HG02623 (cell line): ENCODE results near the gene SETD1A.
"Not testable (repeated sequence)": the region's sequence is repeated elsewhere in the genome, so short reads cannot be mapped to it uniquely, and the experiment has no call there.

ENCODE experiments used
- ATAC-seq: cut with Tn5 transposase; IDR thresholded peaks from one replicate; pipeline ENCODE4 v1.9.1; 2021; ENCODE audit warnings: moderate library complexity; ENCODE audit not compliant: unreplicated experiment

The SETD1A gene

DNA sequence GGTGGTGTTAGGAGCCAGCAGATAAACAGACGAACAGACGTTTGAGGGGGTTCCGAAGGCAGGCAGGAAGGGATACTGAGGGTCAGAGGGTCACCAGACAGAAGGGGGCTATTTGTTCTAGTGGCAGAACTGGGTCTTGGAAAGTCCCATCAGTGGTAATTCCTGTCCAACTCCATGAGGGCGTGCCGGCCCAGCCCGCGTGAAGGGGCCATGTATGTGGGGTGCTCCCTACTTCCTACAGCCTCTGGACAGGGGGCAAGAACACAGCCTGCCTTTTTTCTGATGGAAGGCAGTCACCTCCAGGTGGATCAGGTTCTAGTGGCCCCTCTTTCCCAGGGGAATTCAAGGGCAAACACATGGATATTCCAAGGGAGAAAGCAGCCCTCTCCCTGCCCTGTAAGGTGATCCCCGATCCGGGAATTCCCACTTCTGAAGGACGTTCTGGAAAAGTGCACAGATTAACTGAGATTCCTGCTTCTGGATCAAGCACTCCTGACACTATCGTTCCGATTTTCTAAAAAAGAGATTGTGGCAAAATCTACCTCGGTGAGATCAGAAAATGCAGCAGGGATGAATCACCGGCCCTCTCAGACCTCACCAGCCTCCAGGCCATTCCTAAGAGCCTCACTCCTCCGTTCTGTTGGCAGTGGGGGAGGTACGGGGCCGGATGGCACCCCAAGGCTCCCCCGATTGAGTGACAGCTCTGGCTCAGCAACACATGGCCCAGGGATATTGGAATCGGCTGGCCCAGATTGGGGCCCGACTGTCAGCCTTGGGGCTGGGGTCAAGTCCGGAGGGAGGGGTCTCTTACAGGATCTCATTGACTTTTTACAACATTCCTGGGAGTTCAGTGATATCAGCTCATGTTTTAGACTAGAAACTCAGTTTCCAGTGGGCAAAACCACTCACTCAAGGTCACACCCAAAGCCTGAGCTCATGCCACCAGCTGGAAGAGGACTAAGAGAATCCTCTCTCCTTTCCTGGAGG is 40.5 kb downstream of the SETD1A start:
- ATAC-seq: no peak

- ATAC-seq: no peak
These were observed 41.6 kb downstream of the SETD1A start for GRCh38 chr16:30998852-30999761.

- ATAC-seq: no peak
These were observed 43.3 kb downstream of the SETD1A start for GRCh38 chr16:31000671-31001382.

DNA sequence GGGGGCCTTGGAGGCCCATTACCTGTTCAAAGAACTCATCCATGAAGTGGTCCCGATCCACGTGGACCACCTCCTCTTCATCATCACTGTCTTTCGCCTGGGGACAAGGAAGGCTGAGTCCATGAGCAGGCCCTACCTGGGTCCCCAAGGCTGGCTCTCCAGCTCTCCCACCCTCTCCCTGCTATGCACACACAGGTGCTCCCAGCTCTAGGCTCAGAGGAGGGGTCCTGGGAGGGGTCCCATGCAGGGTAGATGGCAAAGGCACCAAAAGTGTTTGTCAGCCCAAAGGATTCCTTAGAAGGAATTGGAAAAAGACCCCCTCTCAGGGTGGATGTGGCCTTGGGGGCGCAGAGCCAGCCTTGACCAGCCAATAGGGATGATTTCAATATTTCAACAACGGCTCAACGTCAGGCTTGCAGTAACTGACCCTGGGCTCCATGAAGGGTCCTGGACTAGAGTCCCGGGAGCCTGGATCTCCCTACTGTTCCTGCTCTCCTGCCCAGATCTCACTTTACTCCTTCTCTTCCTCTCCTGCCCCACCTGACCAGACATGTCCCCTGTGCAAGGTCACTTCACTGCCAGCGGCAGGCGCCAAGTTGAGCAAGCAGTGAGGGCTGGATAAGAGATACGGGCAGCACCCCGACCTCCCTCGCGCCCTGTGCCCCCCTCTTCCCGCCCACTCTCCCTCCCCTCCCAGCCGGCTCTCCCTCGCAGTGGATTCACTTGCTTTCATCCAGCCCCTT is 44.1 kb downstream of the SETD1A start:
- ATAC-seq: no peak

DNA sequence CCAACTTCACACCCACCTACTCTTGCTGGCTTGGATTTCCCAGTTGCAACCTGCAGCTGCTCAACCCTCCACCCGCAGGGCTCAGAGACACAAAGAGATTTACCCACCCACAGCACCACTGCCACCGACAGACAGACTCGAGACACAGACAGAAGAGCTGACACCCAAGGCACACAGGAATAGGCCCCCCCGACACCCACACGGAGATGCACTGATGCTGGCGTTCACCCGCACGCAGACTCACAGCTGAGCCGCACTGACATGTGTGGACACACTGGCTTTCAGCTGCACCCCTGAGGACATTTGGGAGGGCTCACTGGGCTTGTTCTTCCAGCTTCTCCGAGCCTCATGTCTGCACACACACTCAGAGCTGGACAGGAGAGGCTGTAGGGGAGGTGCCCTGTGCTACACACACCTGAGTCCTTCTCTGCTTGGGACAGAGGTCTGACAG is 44.7 kb downstream of the SETD1A start:
- ATAC-seq: no peak

- ATAC-seq: no peak
These were observed 45.3 kb downstream of the SETD1A start for GRCh38 chr16:31002862-31003341.

DNA sequence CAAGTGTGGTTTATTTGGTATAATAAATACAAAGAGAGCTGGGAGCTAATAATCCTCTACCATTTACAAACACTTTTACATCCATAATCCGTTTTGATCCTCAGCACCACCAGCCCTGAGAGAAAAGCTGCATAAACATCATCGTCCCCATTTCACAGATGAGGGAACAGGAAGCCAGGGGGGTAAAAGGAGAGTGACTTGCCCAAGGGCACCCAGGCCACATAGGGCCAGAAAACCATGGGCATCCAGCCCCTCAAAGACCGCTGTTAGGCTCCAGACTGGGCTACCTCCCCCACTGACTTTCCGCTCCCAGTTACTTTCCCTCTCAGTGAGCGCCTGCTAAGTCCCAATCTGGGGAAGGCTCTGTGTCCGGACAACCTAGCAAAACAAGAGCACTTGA is 46.2 kb downstream of the SETD1A start:
- no peak for ATAC-seq

- no peak for ATAC-seq
These were observed 47.1 kb downstream of the SETD1A start for GRCh38 chr16:31004658-31005057.

DNA sequence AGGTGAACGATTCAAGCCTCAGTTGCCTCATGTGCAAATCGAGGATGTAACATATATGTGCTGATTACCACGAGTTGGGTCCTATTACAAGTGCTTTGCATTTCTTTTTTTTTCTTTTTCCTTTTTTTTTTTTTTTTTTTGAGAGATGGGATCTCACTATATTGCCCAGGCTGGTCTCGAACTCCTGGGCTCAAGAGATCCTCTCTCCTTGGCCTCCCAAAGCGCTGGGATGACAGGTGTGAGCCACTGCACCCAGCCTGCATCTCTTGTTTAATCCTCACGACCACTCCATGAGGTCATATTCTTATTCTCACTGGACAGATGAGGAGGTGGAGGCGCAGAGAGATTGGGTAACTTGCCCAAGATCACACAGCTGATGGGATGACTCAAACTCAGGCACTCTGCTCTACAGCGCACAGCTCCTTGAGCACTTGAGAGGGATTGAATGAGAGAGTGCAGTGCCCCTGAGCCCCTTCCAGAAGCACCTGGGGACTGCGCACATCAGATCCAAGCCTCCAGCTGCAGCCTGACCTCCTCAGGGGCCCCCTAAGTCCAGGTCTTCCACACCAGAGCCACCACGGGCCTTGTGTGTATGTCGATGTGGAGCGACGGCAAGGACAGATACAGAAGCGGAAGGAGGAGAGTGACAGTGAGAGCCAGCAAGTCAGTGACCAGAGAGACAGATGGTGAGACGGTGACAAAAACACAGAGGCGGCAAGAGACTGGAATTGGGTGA is 48.0 kb downstream of the SETD1A start:
- ATAC-seq: no peak

GRCh38 chr16:31006086-31006385 is 48.5 kb downstream of the SETD1A start:
- ATAC-seq: no peak

GRCh38 chr16:31006589-31006988 is 49.0 kb downstream of the SETD1A start:
- ATAC-seq: no peak

GRCh38 chr16:31007684-31008083 is 50.1 kb downstream of the SETD1A start:
- ATAC-seq: no peak

- ATAC-seq: no peak
These were observed 50.6 kb downstream of the SETD1A start for GRCh38 chr16:31008149-31008548.

GRCh38 chr16:31008551-31008950 is 51.0 kb downstream of the SETD1A start:
- no peak for ATAC-seq

DNA sequence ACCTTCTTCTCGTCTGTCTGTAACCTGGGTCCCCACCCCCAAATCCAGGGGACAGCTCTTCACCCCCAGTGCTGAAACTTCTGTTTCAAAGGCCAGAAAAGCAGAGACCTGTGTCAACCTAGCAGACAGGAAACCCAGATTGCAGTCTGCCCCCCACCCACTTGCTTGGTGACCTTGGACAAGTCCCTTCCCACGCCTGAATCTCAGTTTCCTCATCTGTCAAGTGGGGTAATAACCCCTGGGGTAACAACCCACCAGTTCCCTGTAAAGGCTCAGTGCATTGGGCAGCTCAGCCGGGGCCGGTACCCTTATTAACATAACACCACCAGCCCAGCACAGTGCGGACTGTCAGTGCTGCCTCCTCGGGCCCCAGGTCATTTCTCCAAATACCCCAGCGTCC is 51.6 kb downstream of the SETD1A start:
- ATAC-seq: no peak

GRCh38 chr16:31009894-31010584 is 52.5 kb downstream of the SETD1A start:
- ATAC-seq: no peak

- no peak for ATAC-seq
These were observed 53.2 kb downstream of the SETD1A start, which contains the start of gene STX1B for GRCh38 chr16:31010585-31011325. Gene STX1B, minus strand, starts transcription at chr16:31010638. Its CDS starts 242 bp downstream, at chr16:31010396.

DNA sequence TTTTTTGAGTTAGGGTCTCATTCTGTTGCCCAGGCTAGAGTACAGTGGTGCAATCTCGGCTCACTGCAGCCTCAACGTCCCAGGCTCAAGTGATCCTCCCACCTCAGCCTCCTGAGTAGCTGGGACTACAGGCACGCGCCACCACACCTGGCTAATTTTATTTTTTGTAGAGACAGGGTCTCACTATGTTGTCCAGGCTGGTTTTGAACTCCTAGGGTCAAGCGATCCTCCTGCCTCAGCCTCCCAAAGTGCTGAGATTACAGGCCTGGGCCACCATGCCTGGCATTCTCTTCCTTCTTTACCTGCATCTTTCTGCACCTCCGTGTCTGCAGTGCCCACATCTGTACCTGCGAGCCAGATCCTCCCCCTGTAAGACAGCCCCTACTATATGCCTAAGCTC is 54.3 kb downstream of the SETD1A start:
- not testable (repeated sequence) for ATAC-seq
